Prostate gland (tissue), 2 donors: ENCODE results near the gene UST. TPM values are rescaled to one million over a fixed set of nuclear protein-coding genes. Genes with fewer than 3 reads are reported as not detected.
"Not testable (repeated sequence)": the region's sequence is repeated elsewhere in the genome, so short reads cannot be mapped to it uniquely, and the experiment has no call there.

Source experiments
- DNase-seq: peaks from one replicate; pipeline ENCODE4 v3.0.0-alpha.2; 2019; ENCODE audit warnings: low spot score
- H3K27ac ChIP-seq, 2 donors: fragments of 200-600 bp; sonication (generic); 2 replicates each; pipeline ENCODE4 v1.5.1; 2017 to 2019
- H3K27me3 ChIP-seq: fragments of 200-600 bp; sonication (generic); replicated peaks from 2 replicates; pipeline ENCODE4 v1.5.1; 2019; ENCODE audit not compliant: insufficient read depth
- H3K36me3 ChIP-seq, 2 donors: fragments of 200-600 bp; sonication (generic); 1 replicate in 1 of 2; 2 replicates in 1 of 2; pipeline versions ENCODE4 v1.5.1 to v1.8.1; 2017 to 2019
- H3K4me1 ChIP-seq: fragments of 200-600 bp; sonication (generic); replicated peaks from 2 replicates; pipeline ENCODE4 v1.5.1; 2019
- H3K4me3 ChIP-seq, 2 donors: fragments of 200-600 bp; sonication (generic); 2 replicates each; pipeline ENCODE4 v1.5.1; 2017 to 2019
- H3K9me3 ChIP-seq: fragments of 200-600 bp; sonication (generic); 2 replicates; pipeline ENCODE4 v1.5.1; 2017
- CTCF ChIP-seq, 4 experiments: fragments of 200-600 bp in 2 of 4; fragments of 450-650 bp in 2 of 4; sonication (generic) in 2 of 4; IDR thresholded peaks; 1 replicate in 3 of 4; 2 replicates in 1 of 4; pipeline ENCODE4 v1.5.1; 2016 to 2019; ENCODE audit warnings: antibody characterized with exemption in 4 of 4, mild to moderate bottlenecking in 2 of 4, moderate library complexity in 2 of 4
- POLR2A ChIP-seq: fragments of 450-650 bp; IDR thresholded peaks from one replicate; pipeline ENCODE4 v1.6.1; 2016; ENCODE audit warnings: antibody characterized with exemption, mild to moderate bottlenecking
- POLR2AphosphoS5 ChIP-seq: sonication (generic); formaldehyde crosslinking; IDR thresholded peaks from one replicate; pipeline ENCODE4 v1.6.1; 2017; ENCODE audit warnings: antibody characterized with exemption
- WGBS: methylation state at CpG from one replicate; pipeline ENCODE4 v1.1.5; 2018; 5-methylcytosine and 5-hydroxymethylcytosine counted together
- intact Hi-C: fragments of 100-400 bp; cut with DNase I; formaldehyde crosslinking; loops from one replicate; pipeline ENCODE4 v1.14.2; 2022
- total RNA-seq, 2 donors: library from RNA; depleted of rRNA; stranded (reverse); fragments of >200 nt; gene quantifications; one replicate each; pipeline ENCODE4 v1.1.0, GENCODE V29; 2016

UST gene
- total RNA-seq, 2 donors from 2014 or later, result 6.6 to 12.9 TPM

- H3K27me3 ChIP-seq, result no peaks in the 10 kb centered on the region
- H3K9me3 ChIP-seq, result no peaks in the 10 kb centered on the region
- H3K4me1 ChIP-seq, result no peaks in the 10 kb centered on the region
- no peaks in the 10 kb centered on the region for H3K36me3 ChIP-seq
- 89% methylated on average over 6 of the region's 6 CpGs for WGBS
- H3K4me3 ChIP-seq, result no peak overlapping the region
- H3K27ac ChIP-seq, result no peak overlapping the region
- DNase-seq, result no peak
- intact Hi-C loops, result no loop called here
- TF ChIP-seq CTCF (IDR thresholded peaks at IDR 0.05) (no peak), POLR2AphosphoS5 (no peak), POLR2A (no peak)
Observed at GRCh38 chr6:148779142-148779562, 32.3 kb downstream of the UST start.

GRCh38 chr6:148780423-148780822 is 33.6 kb downstream of the UST start:
- H3K36me3 ChIP-seq, intact Hi-C loops, H3K9me3 ChIP-seq, H3K4me3 ChIP-seq, H3K4me1 ChIP-seq, DNase-seq, H3K27ac ChIP-seq, H3K27me3 ChIP-seq: not testable (repeated sequence)
- 97% methylated on average over 1 of the region's 1 CpG for WGBS

GRCh38 chr6:148780918-148781436 is 34.1 kb downstream of the UST start:
- no peak overlapping the region for H3K27ac ChIP-seq
- TF ChIP-seq CTCF (IDR thresholded peaks at IDR 0.05) (no peak), POLR2A (no peak), POLR2AphosphoS5 (no peak)
- no peaks in the 10 kb centered on the region for H3K36me3 ChIP-seq
- H3K27me3 ChIP-seq, result no peaks in the 10 kb centered on the region
- 94% methylated on average over 7 of the region's 7 CpGs for WGBS
- intact Hi-C loops, result no loop called here
- no peaks in the 10 kb centered on the region for H3K4me1 ChIP-seq
- no peak overlapping the region for H3K4me3 ChIP-seq
- DNase-seq, result no peak
- no peaks in the 10 kb centered on the region for H3K9me3 ChIP-seq

DNA sequence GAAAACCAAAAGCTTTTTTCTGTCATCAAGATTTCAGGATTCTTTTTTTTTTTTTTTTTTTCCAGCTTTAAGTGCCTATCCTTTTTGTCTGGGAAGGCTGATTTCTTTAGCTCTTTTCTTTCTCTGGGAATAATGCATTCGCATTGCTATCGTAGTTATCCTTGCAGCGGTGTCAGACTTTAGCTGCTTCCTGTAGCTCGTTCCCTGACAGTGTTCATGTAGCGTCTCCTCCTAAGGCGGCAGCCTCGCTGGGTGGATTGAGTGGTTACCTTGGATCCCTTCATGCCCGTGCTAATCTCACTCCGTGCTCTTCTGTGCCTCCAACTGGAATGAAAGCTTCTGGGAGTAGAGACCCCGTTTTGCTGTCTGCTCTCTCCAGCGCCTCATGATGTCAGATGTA is 43.1 kb downstream of the UST start:
- no peaks in the 10 kb centered on the region for H3K4me1 ChIP-seq
- no peaks in the 10 kb centered on the region for H3K27me3 ChIP-seq
- WGBS, result 95% methylated on average over 11 of the region's 11 CpGs
- no peak for TF ChIP-seq POLR2AphosphoS5
- H3K27ac ChIP-seq, result no peak overlapping the region
- intact Hi-C loops, result no loop called here
- no peak overlapping the region for H3K4me3 ChIP-seq
- no peaks in the 10 kb centered on the region for H3K9me3 ChIP-seq
- no peaks in the 10 kb centered on the region for H3K36me3 ChIP-seq
- no peak for DNase-seq

DNA sequence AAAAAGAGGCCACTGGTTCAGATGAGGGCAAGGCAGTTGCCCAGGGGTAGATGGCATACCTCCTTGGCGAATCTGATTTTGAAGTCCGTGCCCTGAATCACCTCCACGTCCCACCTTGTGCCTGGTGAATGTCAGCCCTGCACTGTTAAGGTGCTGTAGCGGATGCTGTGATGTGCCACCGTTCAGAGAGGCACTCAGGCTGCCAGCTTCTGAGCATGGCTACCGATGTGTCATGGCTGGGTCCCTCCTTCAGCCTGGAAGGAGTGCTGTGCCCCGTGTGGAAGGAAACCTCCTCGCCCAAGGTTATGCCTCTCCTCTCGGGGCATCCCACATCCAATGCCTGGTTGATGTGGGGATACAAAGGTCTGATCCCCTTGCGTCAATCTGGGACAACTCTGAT is 43.6 kb downstream of the UST start:
- TF ChIP-seq CTCF (IDR thresholded peaks at IDR 0.05), result no peak
- TF ChIP-seq POLR2A, result no peak
- DNase-seq, result no peak
- Histone ChIP-seq H3K27ac (no peak overlapping the region), H3K9me3 (no peaks in the 10 kb centered on the region), H3K27me3 (no peaks in the 10 kb centered on the region), H3K4me3 (no peak overlapping the region), H3K36me3 (no peaks in the 10 kb centered on the region), H3K4me1 (no peaks in the 10 kb centered on the region)
- 94% methylated on average over 10 of the region's 10 CpGs for WGBS
- intact Hi-C loops, result no loop called here

DNA sequence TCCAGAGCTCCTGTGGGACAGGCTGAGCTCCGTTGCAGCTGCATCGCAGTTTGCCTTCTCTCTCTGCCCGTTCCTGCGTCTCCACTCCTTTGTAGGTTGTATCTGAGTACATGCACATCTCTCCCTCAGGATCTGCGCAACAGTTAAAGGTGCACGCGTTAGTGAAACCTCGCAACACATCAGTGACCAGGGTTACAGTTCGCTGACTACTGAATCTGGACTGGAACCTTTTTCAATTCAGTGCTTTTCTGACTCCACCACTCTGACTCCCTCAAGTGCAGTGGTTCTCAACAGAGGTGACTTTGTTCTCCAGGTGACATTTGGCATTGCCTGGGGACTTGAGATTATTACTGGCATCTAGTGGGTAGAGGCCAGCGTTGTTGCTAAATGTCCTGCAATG is 44.0 kb downstream of the UST start:
- Histone ChIP-seq H3K36me3 (no peaks in the 10 kb centered on the region), H3K4me3 (no peak overlapping the region), H3K9me3 (no peaks in the 10 kb centered on the region), H3K4me1 (no peaks in the 10 kb centered on the region), H3K27me3 (no peaks in the 10 kb centered on the region), H3K27ac (no peak overlapping the region)
- no peak for DNase-seq
- WGBS, result 90% methylated on average over 10 of the region's 10 CpGs
- TF ChIP-seq CTCF (IDR thresholded peaks at IDR 0.05), result no peak
- TF ChIP-seq POLR2AphosphoS5, result no peak
- no peak for TF ChIP-seq POLR2A
- intact Hi-C loops, result no loop called here
